ENCODE results near the gene SH3GL1.

SH3GL1 gene

GRCh38 chr19:4343370-4344307 lies 56.7 kb downstream of the SH3GL1 start, which contains the start of gene MPND:
MPND (plus strand) TSS chr19:4343562; CDS start chr19:4343594, 32 bp downstream.
- DNase-seq (ENCODE audit: low spot score): peak; percentile 84

DNA sequence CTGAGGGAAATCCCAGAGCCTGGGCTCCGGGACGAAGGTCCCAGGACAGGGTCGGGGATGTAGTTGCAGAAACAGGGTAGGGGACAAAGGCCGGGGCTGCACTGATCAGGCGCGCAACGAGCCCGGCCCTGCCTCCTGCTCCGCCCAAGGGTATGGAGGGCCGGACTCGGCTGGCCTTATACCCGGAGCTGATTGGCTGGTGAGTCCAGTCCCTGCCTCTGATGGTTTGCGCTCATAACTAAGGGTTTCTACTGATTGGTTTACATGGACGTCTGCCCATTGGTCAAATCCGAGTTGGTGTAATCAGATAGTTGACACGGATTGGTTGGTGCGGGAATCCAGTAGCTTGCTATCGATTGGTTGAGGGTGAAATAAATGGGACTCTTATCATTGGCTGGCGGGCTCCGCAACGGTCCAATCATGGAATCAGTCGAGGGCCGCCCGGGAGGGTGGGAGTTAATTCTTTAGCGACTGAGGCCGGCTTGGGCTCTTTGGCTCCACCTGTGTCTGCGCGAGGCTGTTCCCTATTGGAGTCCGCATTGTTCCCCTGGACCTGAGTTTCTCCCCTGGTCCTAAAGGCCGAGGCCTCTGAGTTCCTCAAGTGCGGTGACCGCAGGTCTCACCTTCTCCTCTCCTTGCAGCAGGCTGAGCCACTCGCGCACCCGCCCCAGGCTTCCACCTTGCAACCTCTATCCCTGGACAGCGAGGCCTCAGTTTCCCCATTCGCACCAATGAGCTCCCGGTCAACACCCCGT lies 57.6 kb downstream of the SH3GL1 start:
- peak; percentile 100 for DNase-seq (ENCODE audit: low spot score)

DNA sequence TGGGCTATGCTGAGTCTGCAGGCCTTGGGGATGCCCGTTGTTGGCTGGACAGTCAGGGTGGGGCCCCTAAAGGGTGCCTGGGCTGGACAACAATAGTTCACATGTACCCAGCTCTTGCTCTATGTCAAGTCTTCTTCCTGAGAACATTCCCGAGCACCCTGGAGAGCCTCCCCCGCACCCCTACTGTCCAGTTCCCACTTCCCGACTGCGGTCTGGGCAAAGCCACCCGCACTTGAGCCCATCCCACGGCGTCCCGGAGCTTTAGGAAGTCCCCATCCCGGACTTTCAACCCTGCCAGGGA lies 58.1 kb downstream of the SH3GL1 start:
- no peak for DNase-seq (ENCODE audit: low spot score)

DNA sequence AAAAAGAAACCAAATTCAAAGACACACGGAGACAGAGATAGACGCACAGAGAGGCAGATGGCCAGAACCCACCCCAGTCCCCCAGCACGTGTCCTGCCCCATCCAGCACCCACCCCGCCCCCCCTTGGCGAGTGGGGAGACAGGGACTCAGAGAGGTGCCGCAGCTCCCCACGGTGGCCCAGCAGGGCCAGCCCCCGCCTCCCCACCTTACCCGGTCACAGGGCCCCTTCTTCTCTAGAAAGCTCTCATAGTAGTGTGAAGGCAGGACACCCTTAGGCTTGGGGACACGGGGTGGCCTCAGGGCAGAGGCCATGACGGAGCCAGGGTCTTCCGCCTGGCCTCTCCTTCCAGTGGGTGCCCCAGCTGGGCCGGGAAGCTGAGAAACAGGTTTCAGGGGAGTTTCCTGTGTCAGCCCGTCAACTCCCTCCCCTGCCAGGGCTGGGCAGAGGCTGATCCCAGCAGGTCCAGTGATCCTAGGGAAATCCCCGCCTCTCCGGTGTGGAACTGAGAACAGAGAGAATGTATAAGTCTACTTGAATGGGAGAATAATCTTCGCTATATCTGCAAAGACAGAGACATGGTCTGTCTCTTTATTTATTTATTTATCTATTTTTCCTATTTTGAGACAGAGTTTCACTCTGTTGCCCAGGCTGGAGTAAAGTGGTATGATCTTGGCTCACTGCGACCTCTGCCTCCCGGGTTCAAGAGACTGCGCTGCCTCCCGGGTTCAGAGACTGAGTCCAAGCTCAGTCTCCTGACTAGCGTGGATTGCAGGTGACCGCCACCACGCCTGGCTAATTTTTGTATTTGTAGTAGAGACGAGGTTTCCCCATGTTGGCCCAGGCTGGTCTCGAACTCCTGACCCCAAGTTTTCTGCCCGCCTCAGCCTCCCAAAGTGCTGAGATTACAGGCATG lies 61.6 kb downstream of the SH3GL1 start, which contains the start of gene STAP2:
TSS of gene STAP2 (minus strand) at position 387 of the 915 bp plus-strand sequence. CDS start at position 313, 74 bp downstream.
- no peak for DNase-seq (ENCODE audit: low spot score)

GRCh38 chr19:4337906-4338440 lies 62.4 kb downstream of the SH3GL1 start:
- DNase-seq (ENCODE audit: low spot score): no peak

DNA sequence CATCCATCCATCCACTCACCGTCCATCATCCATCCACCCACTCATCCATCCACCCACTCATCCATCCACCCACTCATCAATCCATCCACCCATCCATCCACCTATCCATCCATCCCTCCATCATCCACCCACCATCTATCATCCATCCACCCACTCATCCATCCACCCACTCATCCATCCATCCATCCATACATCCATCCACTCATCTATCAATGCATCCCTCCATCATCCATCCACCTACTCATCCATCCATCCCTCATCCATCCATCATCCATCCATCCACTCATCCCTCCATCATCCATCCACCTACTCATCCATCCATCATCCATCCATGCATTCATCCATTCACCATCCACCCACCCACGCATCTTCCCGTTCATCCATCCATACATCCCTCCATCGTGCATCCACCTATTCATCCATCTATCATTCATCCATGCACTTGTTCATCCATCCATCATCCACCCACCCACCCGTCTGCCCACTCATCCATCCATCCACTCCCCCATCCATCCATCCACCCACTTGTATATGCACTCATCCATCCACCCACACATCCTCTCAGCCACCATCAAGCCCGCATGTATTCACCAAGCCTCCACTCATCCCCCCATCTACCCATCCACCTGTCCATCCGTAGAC lies 65.3 kb downstream of the SH3GL1 start:
- DNase-seq (ENCODE audit: low spot score): no peak

DNA sequence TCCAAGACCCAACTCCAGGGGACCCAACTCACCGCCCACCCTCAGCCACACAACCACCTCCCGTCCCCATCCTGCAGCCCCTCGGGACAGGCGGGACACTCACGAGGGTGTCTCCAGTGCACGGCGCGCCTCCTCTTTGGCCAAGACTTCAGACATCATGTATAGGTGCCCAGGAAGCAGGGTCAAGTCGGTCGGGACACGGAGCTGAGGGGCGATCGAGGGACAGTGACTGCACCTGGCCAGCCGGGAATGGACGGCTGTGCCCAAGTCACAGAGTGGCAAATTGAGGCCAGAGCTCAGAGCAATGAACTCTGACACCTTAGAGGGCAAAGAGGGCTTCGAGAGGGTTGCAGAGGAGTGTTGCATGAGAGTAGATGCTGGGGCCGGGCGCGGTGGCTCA lies 70.5 kb downstream of the SH3GL1 start:
- DNase-seq (ENCODE audit: low spot score): no peak

DNA sequence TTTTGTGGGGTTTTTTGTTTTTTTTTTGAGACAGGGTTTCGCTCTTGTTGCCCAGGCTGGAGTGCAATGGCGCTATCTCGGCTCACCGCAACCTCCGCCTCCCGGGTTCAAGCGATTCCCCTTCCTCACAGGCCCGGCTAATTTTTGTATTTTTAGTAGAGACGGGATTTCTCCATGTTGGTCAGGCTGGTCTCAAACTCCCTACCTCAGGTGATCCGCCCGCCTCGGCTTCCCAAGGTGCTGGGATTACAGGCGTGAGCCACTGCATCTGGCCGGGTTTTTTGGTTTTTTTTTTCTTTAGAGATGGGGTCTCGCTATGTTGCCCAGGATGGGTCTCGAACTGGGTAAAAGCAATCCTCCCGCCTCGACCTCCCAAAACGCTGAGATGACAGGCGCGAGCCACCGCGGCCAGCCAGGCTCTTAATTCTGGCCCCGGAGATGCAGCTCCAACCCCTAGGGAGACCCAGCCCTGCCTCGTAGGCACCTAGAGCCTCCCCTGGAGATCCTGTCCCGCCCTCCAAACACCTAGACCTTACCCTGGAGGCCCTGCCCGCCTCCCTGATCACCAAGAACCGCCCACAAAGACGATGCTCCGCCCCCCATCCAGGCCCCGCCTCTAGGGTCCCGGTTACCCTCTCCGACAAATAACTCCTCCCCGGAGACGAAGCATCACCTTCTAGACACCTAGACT lies 71.2 kb downstream of the SH3GL1 start:
- peak; percentile 61 for DNase-seq (ENCODE audit: low spot score)

GRCh38 chr19:4328243-4328990 lies 71.9 kb downstream of the SH3GL1 start:
- peak; percentile 95 for DNase-seq (ENCODE audit: low spot score)

GRCh38 chr19:4327877-4328242 lies 72.5 kb downstream of the SH3GL1 start:
- no peak for DNase-seq (ENCODE audit: low spot score)

DNA sequence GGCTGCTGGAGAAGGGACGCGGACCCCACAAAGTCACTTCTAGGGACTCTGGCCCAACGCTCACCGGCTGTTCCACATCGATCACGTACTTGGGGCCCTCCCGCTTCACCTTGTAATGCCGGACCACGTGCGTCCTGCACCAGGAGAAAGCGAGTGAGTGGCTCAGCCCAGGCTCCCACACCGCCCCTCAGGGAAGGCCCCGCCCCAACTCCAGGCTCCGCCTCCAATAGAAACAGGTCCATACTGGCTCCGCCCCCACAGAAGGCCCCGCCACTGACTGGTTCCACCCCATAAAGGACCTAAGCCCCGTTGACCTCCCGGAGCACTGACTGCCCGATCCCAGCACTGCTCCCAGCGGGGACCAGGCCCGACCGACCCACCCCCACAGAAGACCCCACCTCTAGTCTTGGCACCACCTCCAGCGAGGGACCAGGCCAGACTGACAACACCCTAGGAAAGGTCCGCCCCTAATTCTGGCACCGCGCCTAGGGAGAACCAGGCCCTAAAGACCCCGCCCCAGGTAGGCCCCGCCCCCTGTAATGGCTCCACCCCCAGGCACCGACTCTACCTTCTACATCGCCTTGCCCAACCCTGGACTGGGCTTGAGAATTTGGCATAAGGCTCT lies 73.0 kb downstream of the SH3GL1 start:
- peak; percentile 85 for DNase-seq (ENCODE audit: low spot score)

DNA sequence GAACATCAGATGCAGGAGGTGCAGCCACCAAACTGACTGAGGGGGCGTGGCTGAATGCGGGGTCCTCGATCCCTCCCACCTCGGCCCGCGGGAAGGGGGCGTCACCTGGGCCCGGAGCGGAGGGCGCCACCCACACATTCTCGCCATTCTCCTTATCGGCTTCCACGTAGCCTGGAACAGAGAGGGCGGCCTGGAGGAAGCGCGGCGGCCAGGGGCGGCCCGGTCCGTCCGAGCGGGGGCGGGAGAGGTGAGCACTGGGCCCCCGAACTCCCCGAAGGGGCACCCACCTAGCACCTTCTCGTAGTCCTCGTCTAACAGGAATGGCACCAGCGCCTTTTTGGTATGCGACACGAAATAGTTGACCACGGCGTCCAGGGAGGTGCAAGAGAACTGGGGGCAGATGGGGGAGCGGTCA lies 73.5 kb downstream of the SH3GL1 start:
- DNase-seq (ENCODE audit: low spot score): no peak

GRCh38 chr19:4326215-4326836 lies 74.0 kb downstream of the SH3GL1 start:
- no peak for DNase-seq (ENCODE audit: low spot score)

DNA sequence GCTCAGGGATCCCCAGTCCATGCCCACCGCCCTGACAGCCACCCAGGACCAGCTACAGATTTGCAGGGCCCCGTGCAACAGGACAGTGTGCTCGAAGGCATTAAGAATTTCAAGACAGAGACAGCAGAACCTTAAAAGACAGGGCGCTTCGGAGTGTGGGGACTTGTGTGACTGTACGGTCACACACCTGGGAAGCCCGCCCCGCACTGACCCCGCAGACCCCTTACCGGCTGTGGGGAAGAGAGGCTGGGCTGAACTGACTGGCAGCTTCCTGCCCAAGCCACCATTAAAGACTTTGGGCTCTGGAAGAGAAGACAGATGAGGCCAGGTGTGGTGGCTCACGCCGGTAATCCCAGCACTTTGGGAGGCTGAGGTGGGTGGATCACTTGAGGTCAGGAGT lies 76.1 kb downstream of the SH3GL1 start:
- DNase-seq (ENCODE audit: low spot score): no peak

GRCh38 chr19:4323692-4324091 lies 76.7 kb downstream of the SH3GL1 start:
- no peak for DNase-seq (ENCODE audit: low spot score)

DNA sequence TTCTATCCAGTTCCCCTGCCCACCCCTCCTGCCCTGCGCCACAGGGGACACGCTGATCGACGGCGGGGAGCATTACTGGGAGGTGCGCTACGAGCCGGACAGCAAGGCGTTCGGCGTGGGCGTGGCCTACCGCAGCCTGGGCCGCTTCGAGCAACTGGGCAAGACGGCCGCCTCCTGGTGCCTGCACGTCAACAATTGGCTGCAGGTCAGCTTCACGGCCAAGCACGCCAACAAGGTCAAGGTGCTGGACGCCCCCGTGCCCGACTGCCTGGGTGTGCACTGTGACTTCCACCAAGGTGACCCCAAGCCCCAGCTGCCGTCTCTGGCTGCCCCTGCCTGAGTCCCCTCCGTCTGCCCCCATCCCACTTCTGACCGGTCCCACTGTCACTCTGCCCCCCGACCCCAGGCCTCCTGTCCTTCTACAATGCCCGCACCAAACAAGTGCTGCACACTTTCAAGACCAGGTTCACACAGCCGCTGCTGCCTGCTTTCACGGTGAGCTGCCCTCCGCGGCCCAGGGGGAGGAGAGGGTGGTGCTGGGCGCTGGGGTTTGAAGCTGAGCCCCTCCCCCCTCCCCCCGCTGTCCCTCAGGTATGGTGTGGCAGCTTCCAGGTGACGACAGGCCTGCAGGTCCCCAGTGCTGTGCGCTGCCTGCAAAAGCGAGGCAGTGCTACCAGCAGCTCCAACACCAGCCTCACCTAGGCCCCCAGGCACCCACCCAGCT lies 77.2 kb downstream of the SH3GL1 start:
- DNase-seq (ENCODE audit: low spot score): no peak

- DNase-seq (ENCODE audit: low spot score): no peak
Observed at GRCh38 chr19:4320419-4320818, 79.9 kb downstream of the SH3GL1 start.
